H9 (cell line): Measurements from ENCODE around the gene ZNF124. TPM values are rescaled to one million over a fixed set of nuclear protein-coding genes. Genes with fewer than 3 reads are reported as not detected.

Source experiments
- DNase-seq: peaks from one replicate; pipeline ENCODE4 v3.0.0-alpha.2; 2017
- H2AFZ ChIP-seq: one replicate; pipeline ENCODE4 v1.6.1; 2013; ENCODE audit warnings: mild to moderate bottlenecking, low read length, control low read depth, moderate library complexity
- H2AK5ac ChIP-seq: 2 replicates; pipeline ENCODE4 v1.6.1; 2013; ENCODE audit warnings: low read length, control low read depth, mixed read lengths; ENCODE audit not compliant: insufficient read length
- H2BK120ac ChIP-seq: one replicate; pipeline ENCODE4 v1.6.1; 2013; ENCODE audit warnings: low read depth, mild to moderate bottlenecking, low read length, control low read depth, inconsistent platforms; ENCODE audit not compliant: poor library complexity, severe bottlenecking
- H2BK12ac ChIP-seq: 2 replicates; pipeline ENCODE4 v1.6.1; 2013; ENCODE audit warnings: low read length, control low read depth, mixed read lengths, low read depth; ENCODE audit not compliant: insufficient read length
- H2BK15ac ChIP-seq: 2 replicates; pipeline ENCODE4 v1.6.1; 2013; ENCODE audit warnings: low read depth, low read length, control low read depth
- H2BK20ac ChIP-seq: one replicate; pipeline ENCODE4 v1.6.1; 2013; ENCODE audit warnings: low read depth, mild to moderate bottlenecking, low read length, control low read depth, inconsistent platforms; ENCODE audit not compliant: poor library complexity, severe bottlenecking
- H2BK5ac ChIP-seq: 2 replicates; pipeline ENCODE4 v1.6.1; 2013; ENCODE audit warnings: low read length, control low read depth, mixed read lengths; ENCODE audit not compliant: insufficient read length
- H3K14ac ChIP-seq: 2 replicates; pipeline ENCODE4 v1.6.1; 2013; ENCODE audit warnings: low read length, control low read depth; ENCODE audit not compliant: insufficient read depth
- H3K18ac ChIP-seq: 2 replicates; pipeline ENCODE4 v1.6.1; 2013; ENCODE audit warnings: low read depth, mild to moderate bottlenecking, mixed read lengths, low read length, control low read depth; ENCODE audit not compliant: insufficient read length
- H3K23ac ChIP-seq: 2 replicates; pipeline ENCODE4 v1.6.1; 2013; ENCODE audit warnings: low read length, control low read depth, mixed read lengths, low read depth; ENCODE audit not compliant: insufficient read length
- H3K23me2 ChIP-seq: 2 replicates; pipeline ENCODE4 v1.6.1; 2013; ENCODE audit warnings: low read depth, mild to moderate bottlenecking, mixed read lengths, low read length, control low read depth; ENCODE audit not compliant: insufficient read length, poor library complexity, severe bottlenecking
- H3K27ac ChIP-seq: 2 replicates; pipeline ENCODE4 v1.5.1; 2013; ENCODE audit warnings: low read length, control low read depth, mixed read lengths, low read depth; ENCODE audit not compliant: insufficient read length
- H3K27me3 ChIP-seq: 2 replicates; pipeline ENCODE4 v1.6.1; 2013; ENCODE audit warnings: low read length, control low read depth, inconsistent platforms; ENCODE audit not compliant: insufficient read depth
- H3K4ac ChIP-seq: 2 replicates; pipeline ENCODE4 v1.6.1; 2013; ENCODE audit warnings: low read depth, mild to moderate bottlenecking, control low read depth, inconsistent platforms, low read length, moderate library complexity
- H3K4me1 ChIP-seq: 2 replicates; pipeline ENCODE4 v1.6.1; 2013; ENCODE audit warnings: low read length, control low read depth, inconsistent platforms; ENCODE audit not compliant: insufficient read depth
- H3K4me2 ChIP-seq: 2 replicates; pipeline ENCODE4 v1.6.1; 2013; ENCODE audit warnings: low read length, control low read depth, mixed read lengths; ENCODE audit not compliant: insufficient read length, insufficient read depth
- H3K56ac ChIP-seq: 2 replicates; pipeline ENCODE4 v1.6.1; 2013; ENCODE audit warnings: low read depth, mild to moderate bottlenecking, mixed read lengths, low read length, control low read depth; ENCODE audit not compliant: insufficient read length
- H3K79me1 ChIP-seq: 2 replicates; pipeline ENCODE4 v1.6.1; 2013; ENCODE audit warnings: low read depth, mild to moderate bottlenecking, moderate library complexity, low read length, control low read depth, inconsistent platforms; ENCODE audit not compliant: insufficient read depth, poor library complexity, severe bottlenecking
- H3K79me2 ChIP-seq: 2 replicates; pipeline ENCODE4 v1.6.1; 2013; ENCODE audit warnings: low read length, control low read depth, inconsistent platforms; ENCODE audit not compliant: insufficient read depth
- H3K9ac ChIP-seq: 2 replicates; pipeline ENCODE4 v1.6.1; 2013; ENCODE audit warnings: low read length, control low read depth, mixed read lengths; ENCODE audit not compliant: insufficient read length; ENCODE audit errors: extremely low read depth
- H3K9me3 ChIP-seq: one replicate; pipeline ENCODE4 v1.6.1; 2013; ENCODE audit warnings: low read depth, low read length, inconsistent platforms; ENCODE audit not compliant: control insufficient read depth
- H3T11ph ChIP-seq: one replicate; pipeline ENCODE4 v1.6.1; 2013; ENCODE audit warnings: mild to moderate bottlenecking, low read length, control low read depth, inconsistent platforms
- H4K20me1 ChIP-seq: one replicate; pipeline ENCODE4 v1.6.1; 2013; ENCODE audit not compliant: control insufficient read depth, insufficient read length, insufficient read depth
- H4K5ac ChIP-seq: 2 replicates; pipeline ENCODE4 v1.6.1; 2013; ENCODE audit warnings: low read depth, mild to moderate bottlenecking, mixed read lengths, low read length, control low read depth; ENCODE audit not compliant: insufficient read length
- H4K8ac ChIP-seq: replicated peaks from 2 replicates; pipeline ENCODE4 v1.6.1; 2013; ENCODE audit warnings: low read length, control low read depth, mixed read lengths, low read depth; ENCODE audit not compliant: insufficient read length
- H4K91ac ChIP-seq: 2 replicates; pipeline ENCODE4 v1.6.1; 2013; ENCODE audit warnings: low read depth, mild to moderate bottlenecking, moderate library complexity, mixed read lengths, low read length, control low read depth; ENCODE audit not compliant: insufficient read length
- H3K27ac Mint-ChIP-seq, 3 experiments: 2 replicates in 2 of 3; 3 replicates in 1 of 3; pipeline ENCODE4 v1.8.0; 2020 to 2021; ENCODE audit warnings: mixed read lengths in 3 of 3, mild to moderate bottlenecking in 1 of 3, moderate library complexity in 1 of 3
- H3K27me3 Mint-ChIP-seq: 2 replicates; pipeline ENCODE4 v1.8.0; 2021; ENCODE audit warnings: low read depth, mild to moderate bottlenecking, moderate library complexity, mixed read lengths
- H3K36me3 Mint-ChIP-seq, 3 experiments: 2 replicates in 2 of 3; 3 replicates in 1 of 3; pipeline ENCODE4 v1.8.0; 2020 to 2021; ENCODE audit warnings: low read depth in 3 of 3, mixed read lengths in 3 of 3; ENCODE audit not compliant: insufficient read depth in 1 of 3
- H3K4me1 Mint-ChIP-seq, 2 experiments: 2 replicates each; pipeline ENCODE4 v1.8.0; 2020; ENCODE audit warnings: mixed read lengths in 2 of 2
- H3K4me3 Mint-ChIP-seq, 2 experiments: 2 replicates in 1 of 2; 3 replicates in 1 of 2; pipeline ENCODE4 v1.8.0; 2020 to 2021; ENCODE audit warnings: mild to moderate bottlenecking in 2 of 2, mixed read lengths in 2 of 2, moderate library complexity in 1 of 2
- H3K9me3 Mint-ChIP-seq, 2 experiments: 2 replicates in 1 of 2; 3 replicates in 1 of 2; pipeline ENCODE4 v1.8.0; 2020; ENCODE audit warnings: mild to moderate bottlenecking in 2 of 2, mixed read lengths in 2 of 2, moderate library complexity in 1 of 2
- WGBS: extraction: QIAGEN DNeasy Blood & Tissue Kit; methylation state at CpG from one replicate; pipeline ENCODE4 v1.1.7; 2013; ENCODE audit warnings: missing lambda C conversion rate, low lambda C conversion rate, mixed read lengths; ENCODE audit not compliant: insufficient read length; ENCODE audit errors: extremely low coverage; 5-methylcytosine and 5-hydroxymethylcytosine counted together
- total RNA-seq: library from RNA; stranded (reverse); gene quantifications from 2 replicates; pipeline ENCODE4 v1.2.1, GENCODE V29; 2021
- TF ChIP-seq, protein P1 (sequence below): fragments of 200-600 bp; sonication (generic); conservative IDR thresholded peaks from 3 replicates; pipeline ENCODE4 v1.8.0; 2021; ENCODE audit warnings: antibody characterized with exemption, mild to moderate bottlenecking

ZNF124 gene
- total RNA-seq, 1 experiment from 2014 or later, result 50.6 TPM

DNA sequence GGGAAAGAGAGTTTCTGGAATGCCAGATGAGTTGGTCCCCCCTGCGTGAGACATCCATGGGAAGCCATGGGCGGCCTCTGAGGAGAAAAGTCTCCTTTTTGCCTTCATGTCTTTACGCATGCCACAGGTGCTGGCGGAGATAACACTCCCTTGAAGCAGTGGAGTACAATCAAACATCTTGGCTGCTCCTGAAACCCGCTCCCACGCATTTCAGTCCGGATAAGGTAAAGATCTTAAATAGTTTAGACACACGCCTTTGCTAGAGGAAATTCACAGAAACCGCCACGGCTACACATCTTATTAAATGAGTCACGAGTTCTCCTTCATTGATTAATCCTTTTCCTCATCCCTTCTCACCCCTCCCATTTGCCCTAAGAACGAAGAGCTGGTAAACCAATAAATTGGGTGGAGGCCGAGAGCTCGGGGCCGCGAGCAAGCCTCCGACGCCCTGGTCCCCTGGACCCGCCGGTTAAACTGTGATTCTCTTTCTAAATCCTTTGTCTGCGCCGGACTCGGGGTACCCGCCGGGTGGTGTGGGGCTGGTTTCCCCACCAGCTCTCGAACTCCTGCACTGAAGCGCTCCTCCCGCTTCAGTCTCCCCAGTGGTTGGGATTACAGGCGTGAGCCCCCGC, 61.1 kb downstream of the ZNF124 start:
- no peak overlapping the region for H2BK120ac ChIP-seq
- no peak overlapping the region for H2BK12ac ChIP-seq
- peak; percentile 36 for DNase-seq
- H2BK5ac ChIP-seq, result no peak overlapping the region
- no peak overlapping the region for H3K18ac ChIP-seq
- peaks cover 8% of the 10 kb centered on the region for H3K23me2 ChIP-seq
- no peak overlapping the region for H3K4ac ChIP-seq
- Mint-ChIP-seq H3K27ac (no peak overlapping the region), H3K4me1 (peaks cover 10 to 17% of the 10 kb centered on the region in 2 experiments), H3K4me3 (peak overlapping the region; percentile 54 to 77), H3K9me3 (peaks cover 0 to 3% of the 10 kb centered on the region in 2 experiments; a peak in 4 of 5 replicates), H3K36me3 (peaks cover 0 to 4% (median 0%) of the 10 kb centered on the region in 3 experiments; a peak in 3 of 7 replicates), H3K27me3 (peaks cover 53% of the 10 kb centered on the region)
- no peaks in the 10 kb centered on the region; the same call in 1 of the 2 replicates for H3K4me1 ChIP-seq
- no peak overlapping the region for H4K8ac ChIP-seq
- H3K9me3 ChIP-seq, result no peaks in the 10 kb centered on the region
- H3K14ac ChIP-seq, result no peak overlapping the region
- TF ChIP-seq, protein P1, sequence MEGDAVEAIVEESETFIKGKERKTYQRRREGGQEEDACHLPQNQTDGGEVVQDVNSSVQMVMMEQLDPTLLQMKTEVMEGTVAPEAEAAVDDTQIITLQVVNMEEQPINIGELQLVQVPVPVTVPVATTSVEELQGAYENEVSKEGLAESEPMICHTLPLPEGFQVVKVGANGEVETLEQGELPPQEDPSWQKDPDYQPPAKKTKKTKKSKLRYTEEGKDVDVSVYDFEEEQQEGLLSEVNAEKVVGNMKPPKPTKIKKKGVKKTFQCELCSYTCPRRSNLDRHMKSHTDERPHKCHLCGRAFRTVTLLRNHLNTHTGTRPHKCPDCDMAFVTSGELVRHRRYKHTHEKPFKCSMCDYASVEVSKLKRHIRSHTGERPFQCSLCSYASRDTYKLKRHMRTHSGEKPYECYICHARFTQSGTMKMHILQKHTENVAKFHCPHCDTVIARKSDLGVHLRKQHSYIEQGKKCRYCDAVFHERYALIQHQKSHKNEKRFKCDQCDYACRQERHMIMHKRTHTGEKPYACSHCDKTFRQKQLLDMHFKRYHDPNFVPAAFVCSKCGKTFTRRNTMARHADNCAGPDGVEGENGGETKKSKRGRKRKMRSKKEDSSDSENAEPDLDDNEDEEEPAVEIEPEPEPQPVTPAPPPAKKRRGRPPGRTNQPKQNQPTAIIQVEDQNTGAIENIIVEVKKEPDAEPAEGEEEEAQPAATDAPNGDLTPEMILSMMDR, result no peak
- no peaks in the 10 kb centered on the region for H3K79me1 ChIP-seq
- H4K5ac ChIP-seq, result no peak overlapping the region
- H2BK20ac ChIP-seq, result no peak overlapping the region
- no peak overlapping the region for H3K23ac ChIP-seq
- H3K79me2 ChIP-seq, result no peaks in the 10 kb centered on the region
- no peak overlapping the region for H2AFZ ChIP-seq
- H3K9ac ChIP-seq, result peak overlapping the region; percentile 21
- H2AK5ac ChIP-seq, result no peak overlapping the region
- H2BK15ac ChIP-seq, result no peak overlapping the region
- no peaks in the 10 kb centered on the region for H4K20me1 ChIP-seq
- H3T11ph ChIP-seq, result no peak overlapping the region
- no CpG with 5 or more reads among the region's 30 CpGs for WGBS
- H3K27me3 ChIP-seq, result peaks cover 4% of the 10 kb centered on the region; the same call in 1 of the 2 replicates
- no peak overlapping the region for H4K91ac ChIP-seq
- H3K56ac ChIP-seq, result no peak overlapping the region
- peak overlapping the region; percentile 42 for H3K4me2 ChIP-seq
- H3K27ac ChIP-seq, result no peak overlapping the region
